NT2/D1 (cell line): Measurements from ENCODE around the gene FAM47E.

Experiments used
- SUZ12 ChIP-seq: IDR thresholded peaks from 2 replicates; pipeline ENCODE4 v1.6.1; 2011; ENCODE audit not compliant: insufficient read length, insufficient read depth; ENCODE audit errors: extremely low read depth
- YY1 ChIP-seq: IDR thresholded peaks from 2 replicates; pipeline ENCODE4 v1.6.1; 2011; ENCODE audit not compliant: insufficient read length, insufficient read depth
- ZNF274 ChIP-seq: IDR thresholded peaks from 2 replicates; pipeline ENCODE4 v1.6.1; 2011; ENCODE audit warnings: mild to moderate bottlenecking, low read depth, low read length

- TF ChIP-seq ZNF274 (no peak), YY1 (no peak), SUZ12 (no peak)
Observed at GRCh38 chr4:76311896-76312331, 60.4 kb downstream of the FAM47E start.
